GM23338 (cell line): ENCODE data around the gene DEFB114. TPM values are rescaled to one million over a fixed set of nuclear protein-coding genes. Genes with fewer than 3 reads are reported as not detected.

ENCODE experiments used
- ATAC-seq: fragments of 200-7000 bp; cut with Tn5 transposase; 3 replicates; pipeline ENCODE4 v1.9.1; 2020
- DNase-seq: peaks from one replicate; pipeline ENCODE4 v3.0.0-alpha.2; 2015; ENCODE audit warnings: low spot score
- H2AFZ ChIP-seq: fragments of 200-600 bp; sonication (generic); 2 replicates; pipeline ENCODE4 v1.8.0; 2016; ENCODE audit warnings: antibody characterized with exemption, mild to moderate bottlenecking, moderate library complexity
- H3F3A ChIP-seq: fragments of 200-600 bp; sonication (generic); replicated peaks from 2 replicates; pipeline ENCODE4 v1.8.0; 2017; ENCODE audit warnings: antibody characterized with exemption, mixed run types, low read depth
- H3K27ac ChIP-seq: fragments of 200-600 bp; sonication (generic); 2 replicates; pipeline ENCODE4 v1.6.1; 2016; ENCODE audit warnings: low read depth
- H3K27me3 ChIP-seq: fragments of 200-600 bp; sonication (generic); 2 replicates; pipeline ENCODE4 v1.8.0; 2016; ENCODE audit warnings: mild to moderate bottlenecking, mixed run types, moderate library complexity; ENCODE audit not compliant: insufficient read depth
- H3K36me3 ChIP-seq: fragments of 200-600 bp; sonication (generic); 2 replicates; pipeline ENCODE4 v1.8.0; 2016; ENCODE audit warnings: mild to moderate bottlenecking; ENCODE audit not compliant: insufficient read depth
- H3K4me1 ChIP-seq: fragments of 200-600 bp; sonication (generic); 2 replicates; pipeline ENCODE4 v1.8.0; 2016; ENCODE audit warnings: mild to moderate bottlenecking, moderate library complexity; ENCODE audit not compliant: insufficient read depth
- H3K4me2 ChIP-seq: fragments of 200-600 bp; sonication (generic); 2 replicates; pipeline ENCODE4 v1.7.1; 2017; ENCODE audit warnings: mixed run types
- H3K4me3 ChIP-seq: fragments of 200-600 bp; sonication (generic); 2 replicates; pipeline ENCODE4 v1.6.1; 2016; ENCODE audit warnings: mixed run types
- H3K79me2 ChIP-seq: fragments of 200-600 bp; sonication (generic); replicated peaks from 2 replicates; pipeline ENCODE4 v1.8.0; 2017; ENCODE audit warnings: mild to moderate bottlenecking; ENCODE audit not compliant: insufficient read depth
- H3K9me2 ChIP-seq: fragments of 200-600 bp; sonication (generic); 2 replicates; pipeline ENCODE4 v1.8.0; 2017; ENCODE audit not compliant: insufficient read depth
- H4K20me1 ChIP-seq: fragments of 200-600 bp; sonication (generic); replicated peaks from 2 replicates; pipeline ENCODE4 v1.8.0; 2017; ENCODE audit warnings: mild to moderate bottlenecking; ENCODE audit not compliant: insufficient read depth
- H3K27ac Mint-ChIP-seq: 2 replicates; pipeline ENCODE4 v1.8.0; 2020; ENCODE audit warnings: inconsistent platforms, mild to moderate bottlenecking, moderate library complexity, mixed read lengths
- H3K27me3 Mint-ChIP-seq: 3 replicates; pipeline ENCODE4 v1.8.0; 2022; ENCODE audit warnings: low read depth, mild to moderate bottlenecking, moderate library complexity, mixed read lengths, inconsistent platforms; ENCODE audit not compliant: insufficient read depth, poor library complexity
- H3K36me3 Mint-ChIP-seq: 3 replicates; pipeline ENCODE4 v1.8.0; 2021; ENCODE audit warnings: low read depth, mild to moderate bottlenecking, inconsistent platforms, moderate library complexity, mixed read lengths
- H3K4me1 Mint-ChIP-seq: 3 replicates; pipeline ENCODE4 v1.8.0; 2020; ENCODE audit warnings: mild to moderate bottlenecking, inconsistent platforms, mixed read lengths
- H3K4me3 Mint-ChIP-seq: 3 replicates; pipeline ENCODE4 v1.8.0; 2021; ENCODE audit warnings: moderate library complexity, mild to moderate bottlenecking, inconsistent platforms, mixed read lengths
- H3K9me3 Mint-ChIP-seq: 3 replicates; pipeline ENCODE4 v1.8.0; 2020; ENCODE audit warnings: moderate library complexity, mild to moderate bottlenecking, inconsistent platforms, mixed read lengths
- CTCF ChIP-seq, 2 experiments: fragments of 200-600 bp in 1 of 2; sonication (generic) in 1 of 2; conservative IDR thresholded peaks; 2 replicates each; pipeline versions ENCODE4 v1.5.1 to v1.6.1; 2016 to 2017; ENCODE audit warnings: antibody characterized with exemption in 2 of 2, low read depth in 2 of 2, mild to moderate bottlenecking in 2 of 2, moderate library complexity in 1 of 2
- POLR2AphosphoS5 ChIP-seq: IDR thresholded peaks from 2 replicates; pipeline ENCODE4 v1.6.1; 2016; ENCODE audit warnings: antibody characterized with exemption, low read depth
- ZNF331 ChIP-seq: fragments of 250-450 bp; sonication (Bioruptor Pico); IDR thresholded peaks from 2 replicates; pipeline ENCODE4 v1.5.0; 2020; ENCODE audit warnings: low read depth, mild to moderate bottlenecking, moderate library complexity
- ZNF462 ChIP-seq: fragments of 250-450 bp; sonication (Bioruptor Pico); IDR thresholded peaks from 2 replicates; pipeline ENCODE4 v1.5.0; 2020; ENCODE audit warnings: mild to moderate bottlenecking, moderate library complexity
- polyA plus RNA-seq: library from polyadenylated mRNA; unstranded; fragments of >200 nt; fragmentation: Nextera tagmentation; extraction: Ambion mirVana; gene quantifications from 2 replicates; pipeline ENCODE4 v1.2.1, GENCODE V29; 2016
- total RNA-seq: library from RNA; depleted of rRNA; stranded (reverse); fragments of >200 nt; shearing (Covaris generic); gene quantifications from 2 replicates; pipeline ENCODE4 v1.2.3, GENCODE V29; 2014

Gene DEFB114
- total and polyA plus RNA-seq, 2 experiments from 2014 or later, result not detected

GRCh38 chr6:49918787-49919186 lies 45.2 kb downstream of the DEFB114 start:
- Histone ChIP-seq H3K4me2 (peak overlapping the region; percentile 35; the same call in 1 of the 2 replicates), H2AFZ (no peak overlapping the region)
- peak; percentile 49 for DNase-seq

More at GRCh38 chr6:49918787-49919186, 45.2 kb downstream of the DEFB114 start:
- H3K79me2 ChIP-seq, result no peaks in the 10 kb centered on the region
- H3K4me1 Mint-ChIP-seq, result peaks cover 54% of the 10 kb centered on the region
- no peak for TF ChIP-seq POLR2AphosphoS5
- peak in 1 of 2 experiments; percentile 19; a peak in 1 of 4 replicates for TF ChIP-seq CTCF (conservative IDR thresholded peaks at IDR 0.05; ENCODE audit: low read depth in 2 of 2)
- no peak for TF ChIP-seq ZNF331 (CRISPR knock-in tag)
- TF ChIP-seq ZNF462, result peak; percentile 51; the same call in 1 of the 2 replicates
- ATAC-seq, result peak; percentile 92
- no peaks in the 10 kb centered on the region for H3K36me3 Mint-ChIP-seq
- H3K27ac Mint-ChIP-seq, result no peak overlapping the region
- H3F3A ChIP-seq, result 0 out of 2 replicates have a peak, but pooled peaks cover 4% of the 10 kb centered on the region
- no peaks in the 10 kb centered on the region for H3K9me2 ChIP-seq
- H3K27me3 Mint-ChIP-seq, result no peaks in the 10 kb centered on the region
- H3K36me3 ChIP-seq, result no peaks in the 10 kb centered on the region
- no peaks in the 10 kb centered on the region for H3K9me3 Mint-ChIP-seq
- no peaks in the 10 kb centered on the region for H3K27me3 ChIP-seq
- no peaks in the 10 kb centered on the region for H4K20me1 ChIP-seq
- H3K4me3 ChIP-seq, result no peak overlapping the region
- no peak overlapping the region for H3K27ac ChIP-seq
- H3K4me1 ChIP-seq, result peaks cover 49% of the 10 kb centered on the region
- H3K4me3 Mint-ChIP-seq, result no peak overlapping the region
